Activated CD4-positive, alpha-beta T cell treated with anti-CD3 and anti-CD28 coated beads for 36 hours (primary cell): Measurements from ENCODE around the gene KCND1. TPM values are rescaled to one million over a fixed set of nuclear protein-coding genes. Genes with fewer than 3 reads are reported as not detected.

Source experiments
- ATAC-seq: fragments of 200-7000 bp; cut with Tn5 transposase; one replicate; pipeline ENCODE4 v1.10.0; 2021; ENCODE audit warnings: mild to moderate bottlenecking, moderate library complexity
- CTCF ChIA-PET: fragments of 350-600 bp; sonication (Branson Sonifier 250); formaldehyde crosslinking; loops from one replicate; lab custom pipeline; 2021; ENCODE audit warnings: antibody characterized with exemption; lab: Charles Lee
- POLR2A ChIA-PET: fragments of 350-600 bp; sonication (Branson Sonifier 250); formaldehyde crosslinking; loops from one replicate; lab custom pipeline; 2021; ENCODE audit warnings: antibody characterized with exemption, inconsistent platforms; lab: Charles Lee
- DNase-seq: peaks from one replicate; pipeline ENCODE4 v3.0.0-alpha.2; 2020
- H3K27ac Mint-ChIP-seq: one replicate; pipeline ENCODE4 v1.8.0; 2021; ENCODE audit warnings: mixed read lengths
- H3K27me3 Mint-ChIP-seq: one replicate; pipeline ENCODE4 v1.8.0; 2021; ENCODE audit warnings: mixed read lengths
- H3K36me3 Mint-ChIP-seq: one replicate; pipeline ENCODE4 v1.8.0; 2021; ENCODE audit warnings: low read depth, mixed read lengths
- H3K4me1 Mint-ChIP-seq: one replicate; pipeline ENCODE4 v1.8.0; 2021; ENCODE audit warnings: mixed read lengths
- H3K4me3 Mint-ChIP-seq: one replicate; pipeline ENCODE4 v1.8.0; 2021; ENCODE audit warnings: mild to moderate bottlenecking, moderate library complexity, mixed read lengths
- H3K9me3 Mint-ChIP-seq: one replicate; pipeline ENCODE4 v1.8.0; 2021; ENCODE audit warnings: low read depth, mixed read lengths
- intact Hi-C, 2 experiments: fragments of 100-400 bp; cut with DNase I in 1 of 2; cut with micrococcal nuclease in 1 of 2; formaldehyde crosslinking; loops; one replicate each; pipeline versions ENCODE4 v1.14.2 to v1.15.1; 2022 to 2024; cut with DNase I, micrococcal nuclease
- total RNA-seq, 2 experiments: library from RNA; stranded (reverse); gene quantifications; one replicate each; pipeline ENCODE4 v1.2.3, GENCODE V29; 2021

Gene KCND1
- total RNA-seq, 2 experiments from 2014 or later: 2.5 to 2.8 TPM

- intact Hi-C loops: loop anchor here (1.0 to 5.0 kb wide), 5 partner anchors 38 to 312 kb away; partner anchors contain the start of genes GRIPAP1 (in 1 of the 2), PIM2 (in 1 of the 2), PPP1R3F (in 1 of the 2) and PQBP1 (in 1 of the 2)
- Mint-ChIP-seq H3K9me3 (no peaks in the 10 kb centered on the region), H3K4me3 (peak within 1 kb of the TSS; percentile 93), H3K4me1 (peaks cover 34% of the 10 kb centered on the region), H3K36me3 (peaks cover 25% of the 10 kb centered on the region), H3K27ac (peak within 1 kb of the TSS; percentile 100), H3K27me3 (no peaks in the 10 kb centered on the region)
- ChIA-PET POLR2A (interaction anchor here (0.6 to 3.2 kb wide), 6 partner anchors 14 to 56 kb away, joined by 3 to 27 read pairs (median 5); partner anchors contain the start of genes PIM2 and SLC35A2), CTCF (interaction anchor here (0.7 to 1.4 kb wide), 3 partner anchors 11 to 39 kb away, joined by 3 to 6 read pairs (median 3); no protein-coding TSS in a partner anchor)
- peak; percentile 54 for ATAC-seq
- peak; percentile 82 for DNase-seq
Observed at GRCh38 chrX:48957477-48957826, 14.2 kb downstream of the KCND1 start, which contains the start of gene OTUD5. Gene OTUD5 (minus strand): TSS chrX:48957607. CDS start chrX:48957570, 37 bp downstream.

GRCh38 chrX:48956728-48957414 lies 14.8 kb downstream of the KCND1 start:
- peak overlapping the region; percentile 84 for H3K4me3 Mint-ChIP-seq
- H3K9me3 Mint-ChIP-seq: no peaks in the 10 kb centered on the region
- peaks cover 25% of the 10 kb centered on the region for H3K36me3 Mint-ChIP-seq
- POLR2A ChIA-PET: interaction anchor here (0.6 to 3.2 kb wide), 6 partner anchors 13 to 56 kb away, joined by 3 to 27 read pairs (median 5); partner anchors contain the start of gene SLC35A2
- no peaks in the 10 kb centered on the region for H3K27me3 Mint-ChIP-seq
- ATAC-seq (peak; percentile 13), DNase-seq (peak; percentile 74)
- CTCF ChIA-PET: interaction anchor here (1.4 to 2.6 kb wide), 2 partner anchors 11 to 12 kb away, joined by 6 to 8 read pairs; no protein-coding TSS in a partner anchor
- peaks cover 39% of the 10 kb centered on the region for H3K4me1 Mint-ChIP-seq
- intact Hi-C loops: loop anchor here (1.0 to 5.0 kb wide), 5 partner anchors 38 to 312 kb away; partner anchors contain the start of genes GRIPAP1 (in 1 of the 2), PIM2 (in 1 of the 2), PPP1R3F (in 1 of the 2) and PQBP1 (in 1 of the 2)
- peak overlapping the region; percentile 88 for H3K27ac Mint-ChIP-seq

- Mint-ChIP-seq H3K4me3 (no peak overlapping the region), H3K9me3 (no peaks in the 10 kb centered on the region), H3K27me3 (no peaks in the 10 kb centered on the region), H3K36me3 (peaks cover 14% of the 10 kb centered on the region), H3K4me1 (peaks cover 43% of the 10 kb centered on the region), H3K27ac (no peak overlapping the region)
- DNase-seq: no peak
- intact Hi-C loops: loop anchor here in 1 of 2 experiments (10.0 kb wide), 1 partner anchor 54 kb away; the partner anchor contains the start of genes PQBP1 and TIMM17B
- POLR2A ChIA-PET: interaction anchor here (0.7 kb wide), 1 partner anchor 9 kb away, joined by 3 read pairs; no protein-coding TSS in a partner anchor
- no peak for ATAC-seq
- CTCF ChIA-PET: interaction anchor here (0.8 to 0.9 kb wide), 2 partner anchors 58 to 64 kb away, joined by 3 to 6 read pairs; no protein-coding TSS in a partner anchor
Observed at GRCh38 chrX:48948589-48948988, 23.1 kb downstream of the KCND1 start.

- peak overlapping the region; percentile 17 for H3K4me3 Mint-ChIP-seq
- intact Hi-C loops: loop anchor here (1.0 to 10.0 kb wide), 3 partner anchors 51 to 297 kb away; partner anchors contain the start of genes PQBP1 (in 1 of the 2) and TIMM17B (in 1 of the 2)
- peak overlapping the region; percentile 84 for H3K27ac Mint-ChIP-seq
- H3K4me1 Mint-ChIP-seq: peaks cover 50% of the 10 kb centered on the region
- DNase-seq (peak; percentile 71), ATAC-seq (peak; percentile 42)
- no peaks in the 10 kb centered on the region for H3K9me3 Mint-ChIP-seq
- ChIA-PET CTCF (interaction anchor here (0.6 to 2.1 kb wide), 11 partner anchors 7 to 297 kb away, joined by 3 to 8 read pairs (median 5); partner anchors contain the start of gene OTUD5), POLR2A (interaction anchor here (1.0 to 1.6 kb wide), 2 partner anchors 26 to 29 kb away, joined by 4 to 6 read pairs; no protein-coding TSS in a partner anchor)
- no peaks in the 10 kb centered on the region for H3K27me3 Mint-ChIP-seq
- peaks cover 32% of the 10 kb centered on the region for H3K36me3 Mint-ChIP-seq
Observed at GRCh38 chrX:48945517-48946348, 25.9 kb downstream of the KCND1 start.

- Mint-ChIP-seq H3K27ac (peak overlapping the region; percentile 95), H3K9me3 (no peaks in the 10 kb centered on the region), H3K27me3 (no peaks in the 10 kb centered on the region), H3K4me3 (peak overlapping the region; percentile 48), H3K36me3 (peaks cover 45% of the 10 kb centered on the region), H3K4me1 (peaks cover 71% of the 10 kb centered on the region)
- DNase-seq (no peak), ATAC-seq (peak; percentile 8)
- ChIA-PET CTCF (interaction anchor here (1.4 kb wide), 1 partner anchor 31 kb away, joined by 4 read pairs; the partner anchor contains the start of gene SLC35A2), POLR2A (interaction anchor here (1.5 to 2.8 kb wide), 5 partner anchors 8 to 31 kb away, joined by 6 to 23 read pairs (median 7); partner anchors contain the start of genes OTUD5, PIM2 and SLC35A2)
- intact Hi-C loops: loop anchor here in 1 of 2 experiments (10.0 kb wide), 1 partner anchor 48 kb away; the partner anchor contains the start of genes PQBP1 and TIMM17B
Observed at GRCh38 chrX:48942895-48943294, 28.7 kb downstream of the KCND1 start.

GRCh38 chrX:48940404-48940955 lies 31.2 kb downstream of the KCND1 start:
- intact Hi-C loops: loop anchor here in 1 of 2 experiments (10.0 kb wide), 1 partner anchor 46 kb away; the partner anchor contains the start of genes PQBP1 and TIMM17B
- H3K36me3 Mint-ChIP-seq: peaks cover 63% of the 10 kb centered on the region
- H3K4me1 Mint-ChIP-seq: peaks cover 79% of the 10 kb centered on the region
- DNase-seq (no peak), ATAC-seq (no peak)
- POLR2A ChIA-PET: interaction anchor here (0.5 to 5.3 kb wide), 6 partner anchors 10 to 43 kb away, joined by 3 to 86 read pairs (median 22); partner anchors contain the start of genes OTUD5, PIM2, PQBP1 and SLC35A2
- H3K4me3 Mint-ChIP-seq: peak overlapping the region; percentile 64
- H3K9me3 Mint-ChIP-seq: no peaks in the 10 kb centered on the region
- H3K27ac Mint-ChIP-seq: peak overlapping the region; percentile 96
- H3K27me3 Mint-ChIP-seq: no peaks in the 10 kb centered on the region
- CTCF ChIA-PET: interaction anchor here (0.9 kb wide), 1 partner anchor 29 kb away, joined by 3 read pairs; the partner anchor contains the start of gene SLC35A2

GRCh38 chrX:48939524-48940228 lies 32.0 kb downstream of the KCND1 start:
- Mint-ChIP-seq H3K27ac (peak overlapping the region; percentile 96), H3K4me1 (peaks cover 87% of the 10 kb centered on the region), H3K27me3 (no peaks in the 10 kb centered on the region), H3K4me3 (peak overlapping the region; percentile 64), H3K36me3 (peaks cover 71% of the 10 kb centered on the region), H3K9me3 (no peaks in the 10 kb centered on the region)
- CTCF ChIA-PET: no interaction called here
- DNase-seq (no peak), ATAC-seq (no peak)
- intact Hi-C loops: loop anchor here (5.0 to 10.0 kb wide), 4 partner anchors 45 to 333 kb away; partner anchors contain the start of genes PQBP1 (in 1 of the 2) and TIMM17B (in 1 of the 2)
- POLR2A ChIA-PET: interaction anchor here (1.0 to 5.3 kb wide), 7 partner anchors 9 to 329 kb away, joined by 3 to 86 read pairs (median 18); partner anchors contain the start of genes OTUD5, PIM2, PQBP1 and SLC35A2

GRCh38 chrX:48938721-48939425 lies 32.8 kb downstream of the KCND1 start:
- Mint-ChIP-seq H3K36me3 (peaks cover 73% of the 10 kb centered on the region), H3K4me3 (peak overlapping the region; percentile 64), H3K4me1 (peaks cover 89% of the 10 kb centered on the region), H3K9me3 (no peaks in the 10 kb centered on the region), H3K27me3 (no peaks in the 10 kb centered on the region), H3K27ac (peak overlapping the region; percentile 96)
- intact Hi-C loops: loop anchor here in 1 of 2 experiments (1.0 to 5.0 kb wide), 4 partner anchors 48 to 333 kb away; no protein-coding TSS in a partner anchor
- peak; percentile 54 for ATAC-seq
- ChIA-PET CTCF (interaction anchor here (0.6 to 2.3 kb wide), 5 partner anchors 8 to 47 kb away, joined by 3 to 17 read pairs (median 3); partner anchors contain the start of gene PIM2), POLR2A (interaction anchor here (0.6 to 5.3 kb wide), 11 partner anchors 10 to 330 kb away, joined by 3 to 86 read pairs (median 7); partner anchors contain the start of genes OTUD5, PIM2, PQBP1 and SLC35A2)
- DNase-seq: peak; percentile 88
